ENCODE data around the gene TMEM266.

The TMEM266 gene

DNA sequence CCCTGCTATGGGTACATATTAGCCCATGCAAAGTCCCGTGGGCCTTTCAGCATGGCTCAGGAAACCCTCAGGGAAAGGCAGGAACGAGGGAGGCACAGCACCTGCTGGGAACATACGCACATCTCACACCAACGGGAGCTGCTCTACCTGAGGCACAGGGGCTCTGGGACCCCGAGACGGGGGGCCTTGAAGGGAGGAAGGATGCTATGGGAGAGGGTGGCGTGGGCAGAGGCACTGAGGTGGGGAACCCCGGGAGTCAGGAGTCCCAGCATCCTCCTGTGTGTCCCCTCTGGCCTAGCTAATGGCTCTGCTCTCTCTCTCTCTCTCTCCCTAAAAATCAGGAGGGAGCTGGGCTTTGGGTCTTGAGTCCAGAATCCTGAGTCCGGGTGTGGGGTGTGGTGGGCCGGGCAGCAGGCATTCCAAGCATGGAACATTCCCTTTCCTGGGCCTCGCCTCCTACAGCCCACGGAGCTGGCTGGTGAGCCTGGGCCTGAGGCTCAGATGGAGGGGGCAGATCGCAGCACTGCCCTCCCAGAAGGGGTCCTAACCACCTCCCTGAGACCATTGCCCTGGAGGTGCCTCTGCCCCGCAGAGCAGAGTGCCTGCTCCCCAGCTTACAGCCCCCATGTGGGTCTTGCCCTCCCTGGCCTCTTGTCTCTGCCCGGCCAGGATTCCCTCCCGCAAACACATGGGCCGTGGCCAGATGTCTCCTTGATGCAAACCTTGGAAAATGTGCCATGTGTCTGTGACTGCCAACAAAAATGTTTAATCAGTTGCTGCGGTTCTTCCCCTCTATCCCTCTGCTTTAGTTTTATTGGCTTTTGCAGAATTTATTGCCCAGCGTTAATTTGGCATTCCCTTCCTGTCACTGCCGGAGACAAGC, 101.6 kb downstream of the TMEM266 start:
- no peak for DNase-seq (ENCODE audit: low read depth, low spot score)

DNA sequence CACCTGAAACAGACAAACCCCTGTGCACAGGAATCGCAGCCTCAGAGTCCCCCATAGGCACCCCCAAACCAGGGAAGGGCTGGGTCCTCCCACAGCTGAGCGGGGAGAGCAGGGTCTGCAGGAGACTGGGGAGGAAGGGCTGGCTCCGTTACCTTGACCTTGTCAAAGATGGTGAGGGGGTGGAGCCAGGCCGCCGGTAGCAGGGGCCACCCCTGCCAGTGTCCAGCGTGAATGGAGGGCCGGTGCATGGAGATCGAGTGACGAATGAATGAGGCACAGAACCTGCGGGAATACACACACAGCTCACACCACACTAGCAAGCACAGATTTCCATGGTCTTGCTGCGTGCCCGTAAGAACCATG, 102.2 kb downstream of the TMEM266 start:
- no peak for DNase-seq (ENCODE audit: low read depth, low spot score)

DNA sequence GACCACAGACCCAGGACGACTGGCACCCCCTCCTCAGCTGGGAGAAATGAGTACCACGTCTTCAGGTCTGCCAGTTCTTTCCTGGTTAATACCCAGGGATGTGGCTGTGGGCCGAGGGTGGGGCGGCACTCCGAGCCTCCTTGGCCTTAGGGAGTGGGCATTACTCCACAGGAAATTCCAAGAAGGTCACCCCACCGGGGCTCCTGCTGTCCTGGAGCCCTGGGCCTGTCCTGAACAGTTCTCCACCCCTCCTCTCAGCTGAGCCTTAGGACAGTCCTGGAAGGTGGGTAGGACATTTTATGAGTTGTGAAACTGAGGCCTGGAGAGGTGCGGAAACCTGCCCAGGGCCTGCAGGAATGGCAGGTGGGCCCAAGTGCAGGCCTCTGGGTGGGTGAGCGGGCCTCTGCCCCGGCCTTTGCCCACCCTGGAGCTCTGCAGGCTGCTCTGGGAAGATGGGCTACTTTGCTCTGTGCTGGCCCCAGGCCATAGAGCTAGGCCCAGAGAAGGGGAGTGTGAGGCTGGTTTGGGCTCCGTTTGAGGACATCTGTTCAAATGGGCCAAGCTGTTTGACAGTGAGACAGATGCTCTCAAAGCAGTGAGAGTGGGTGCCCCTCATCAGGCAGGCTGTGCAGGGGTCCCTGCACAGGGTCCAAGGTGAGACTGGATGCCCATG, 103.1 kb downstream of the TMEM266 start:
- DNase-seq (ENCODE audit: low read depth, low spot score), result no peak

DNA sequence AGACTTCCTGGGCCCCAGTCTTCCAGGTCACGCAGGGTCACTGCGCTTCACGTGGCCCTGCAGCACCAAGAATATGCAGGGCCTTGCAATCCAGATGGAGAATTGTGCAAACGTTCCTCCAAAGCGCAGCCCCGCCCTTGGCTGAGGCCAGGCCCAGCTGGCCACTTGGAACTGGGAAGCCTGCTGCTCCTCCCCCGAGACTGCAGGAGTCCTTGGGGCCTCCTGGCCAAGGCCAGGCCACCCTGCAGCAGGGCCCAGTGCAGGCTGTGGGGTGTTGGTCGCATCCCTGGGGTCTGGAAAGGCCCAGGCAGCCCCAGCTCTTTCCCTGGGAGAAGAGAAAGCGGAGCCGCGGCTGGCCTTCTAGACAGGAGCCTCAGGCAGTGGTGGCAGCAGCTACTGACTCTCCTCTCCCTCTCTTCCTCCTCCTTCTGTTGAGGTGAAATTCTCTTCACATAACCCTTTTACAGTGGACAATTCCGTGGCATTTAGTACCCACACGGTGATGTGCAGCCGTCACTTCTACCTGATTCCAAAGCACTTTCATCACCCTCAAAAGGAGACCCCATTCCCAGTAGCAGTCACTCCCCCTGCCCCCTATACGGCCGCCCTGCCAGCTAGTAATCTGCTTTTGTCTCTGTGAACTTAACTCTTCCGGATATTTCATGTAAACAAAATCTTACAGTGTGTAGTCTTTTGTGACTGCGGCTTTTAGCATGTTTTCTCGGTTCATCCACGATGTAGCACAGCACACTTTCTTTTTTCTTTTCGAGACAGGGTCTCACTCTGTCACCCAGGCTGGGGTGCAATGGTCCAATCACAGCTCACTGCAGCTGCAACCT, 103.9 kb downstream of the TMEM266 start:
- DNase-seq (ENCODE audit: low read depth, low spot score), result no peak

DNA sequence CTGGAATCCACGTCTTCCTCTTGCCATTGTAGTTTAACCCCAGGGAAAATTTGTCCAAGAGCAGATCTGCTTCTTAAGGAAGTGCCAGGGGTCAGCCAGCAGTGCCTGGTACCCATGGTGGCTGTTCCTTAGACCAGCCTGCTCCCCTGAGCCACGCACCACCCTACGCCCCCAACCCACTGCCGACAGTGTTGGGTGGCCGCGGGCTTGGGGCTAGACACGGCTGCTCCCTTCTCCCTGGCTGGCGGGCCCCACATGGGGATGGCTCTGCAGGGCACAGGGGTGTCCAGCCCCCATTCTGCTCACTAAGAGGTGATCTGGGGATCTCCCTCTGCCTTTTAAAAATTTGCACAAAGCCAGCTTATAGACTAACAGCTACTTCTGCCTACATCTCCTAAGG, 104.8 kb downstream of the TMEM266 start:
- no peak for DNase-seq (ENCODE audit: low read depth, low spot score)

DNA sequence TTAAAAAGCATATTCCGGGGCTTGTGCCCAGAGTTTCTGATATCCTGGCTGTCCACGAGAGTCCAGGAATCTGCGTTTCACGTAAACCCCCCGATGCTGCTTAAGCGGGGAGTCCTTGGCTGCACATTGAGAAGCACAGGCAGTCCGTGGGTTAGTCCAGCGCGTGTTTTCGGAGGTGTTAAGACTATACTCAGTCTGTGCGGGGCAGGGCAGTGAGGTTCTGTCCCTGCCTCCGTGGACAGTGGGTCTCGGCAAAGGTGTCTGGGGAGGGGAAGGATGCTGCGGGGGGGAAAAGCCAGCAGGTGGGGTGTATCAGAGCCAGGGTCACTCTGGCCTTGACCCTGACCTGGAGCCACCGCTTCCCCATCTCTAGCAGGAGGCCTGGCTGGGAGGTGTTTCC, 106.2 kb downstream of the TMEM266 start:
- no peak for DNase-seq (ENCODE audit: low read depth, low spot score)

DNA sequence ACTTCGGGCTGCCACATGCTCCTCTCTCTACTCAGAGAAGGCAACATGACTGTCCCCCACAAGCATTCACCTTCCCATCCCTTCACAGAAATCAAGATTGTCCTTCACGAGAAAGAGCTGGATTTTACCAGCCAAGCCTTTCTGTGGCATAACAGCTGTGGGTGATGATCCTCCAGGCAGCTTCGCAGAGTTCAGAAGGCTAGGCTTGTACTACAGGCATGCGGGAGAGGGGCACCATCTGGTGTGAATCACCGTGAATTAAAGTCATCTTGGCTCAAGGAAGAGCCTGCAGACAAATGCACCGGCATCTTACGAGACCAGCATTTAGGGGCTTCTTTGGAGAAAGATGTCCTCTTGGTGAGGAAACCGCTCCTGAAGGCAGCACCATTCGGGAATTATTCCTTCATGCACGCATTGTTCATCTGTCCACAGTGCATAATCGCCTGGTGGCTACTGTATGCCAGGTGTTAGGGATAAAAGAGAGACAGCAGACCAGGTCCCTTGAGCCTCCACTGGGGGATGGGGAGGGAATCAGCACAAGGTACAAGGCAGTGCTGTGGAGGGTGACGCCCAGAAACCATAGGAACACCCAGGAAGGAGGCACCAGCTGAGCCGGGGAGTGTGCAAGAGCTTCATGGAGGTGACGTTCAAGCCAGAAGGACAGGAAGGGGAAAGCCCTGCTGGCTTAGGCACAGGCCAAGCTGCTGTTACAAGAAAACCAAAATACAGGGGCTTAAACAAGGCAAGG, 108.6 kb downstream of the TMEM266 start:
- no peak for DNase-seq (ENCODE audit: low read depth, low spot score)

DNA sequence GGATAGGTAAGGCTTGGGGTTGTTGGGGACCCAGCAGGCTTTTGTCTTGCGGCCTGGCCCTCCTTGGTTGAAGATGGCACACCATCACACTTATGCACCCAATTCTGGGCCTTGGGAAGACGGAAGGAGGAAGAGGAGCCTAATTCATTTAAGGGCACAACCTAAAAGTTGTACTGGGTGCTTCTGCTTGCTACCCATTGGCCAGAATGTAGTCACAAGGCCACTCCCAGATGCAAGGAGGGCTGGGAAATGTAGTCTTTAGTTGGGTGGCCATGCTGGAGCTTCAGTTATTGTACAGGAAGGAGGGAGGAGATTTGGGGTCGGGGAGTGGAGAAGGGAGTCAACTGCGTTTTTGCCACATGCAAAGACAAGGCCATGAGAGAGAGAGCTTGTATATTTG, 109.2 kb downstream of the TMEM266 start:
- no peak for DNase-seq (ENCODE audit: low read depth, low spot score)

DNA sequence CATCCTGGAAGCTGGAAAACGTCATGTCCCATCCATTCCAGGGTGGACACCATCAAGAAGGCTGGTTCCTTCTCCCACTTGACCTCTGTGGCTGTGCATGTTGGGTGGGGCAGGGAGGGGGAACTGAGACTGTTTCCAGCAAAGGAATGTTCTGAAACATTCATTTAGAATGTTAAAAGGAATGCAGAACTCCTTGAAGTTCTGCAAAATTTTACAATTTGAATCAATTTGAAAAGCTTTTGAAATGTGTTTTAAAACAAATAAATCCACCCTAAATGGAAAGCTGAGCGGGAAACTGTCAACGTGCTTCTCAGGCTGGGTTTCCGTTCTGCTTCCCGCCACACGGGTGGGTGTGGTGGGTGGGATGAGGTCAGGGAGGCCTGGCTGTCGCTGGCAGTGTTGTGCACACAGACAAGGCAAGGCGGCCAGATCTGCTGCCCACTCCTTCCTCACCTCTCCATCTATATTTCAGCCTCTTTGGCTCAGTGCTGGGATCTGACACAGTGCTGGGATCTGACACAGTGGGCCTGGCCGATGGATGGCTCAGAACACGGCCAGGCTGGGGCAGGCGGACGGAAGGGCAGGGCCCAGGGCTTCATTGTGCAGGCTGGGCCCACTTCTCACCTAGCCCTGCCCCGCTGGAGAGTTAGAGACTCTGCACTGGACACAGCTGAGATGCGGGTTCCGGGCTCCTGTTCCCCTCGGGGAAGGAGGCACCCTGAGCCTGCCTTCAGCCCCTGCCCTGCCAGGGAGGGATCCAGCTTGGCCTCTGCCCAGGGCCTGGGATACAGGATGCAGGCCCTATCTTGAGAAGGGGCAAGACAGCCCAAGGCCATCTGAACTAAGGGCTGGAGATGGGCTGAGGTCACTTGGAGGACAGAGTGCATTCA, 110.4 kb downstream of the TMEM266 start:
- DNase-seq (ENCODE audit: low read depth, low spot score), result no peak

DNA sequence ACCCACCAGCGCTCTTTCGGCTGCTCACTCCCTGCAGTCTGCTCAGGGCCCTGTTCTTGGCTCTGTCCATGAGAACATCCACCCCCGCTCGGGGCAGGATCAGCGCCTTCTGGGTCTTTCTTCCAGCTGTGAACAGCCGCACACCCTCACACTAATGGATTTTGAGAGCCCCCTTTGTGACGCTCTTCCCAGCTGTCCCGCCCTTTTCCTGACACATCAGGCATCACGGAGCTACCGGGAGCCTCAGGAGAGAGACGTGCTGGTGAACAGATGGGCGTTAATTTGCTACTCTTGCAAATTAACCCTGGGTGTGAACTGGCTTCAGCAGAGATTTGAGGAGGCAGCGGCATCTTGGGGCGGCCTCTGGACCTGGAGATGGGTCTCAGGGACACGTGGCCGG, 113.0 kb downstream of the TMEM266 start:
- DNase-seq (ENCODE audit: low read depth, low spot score), result no peak

DNA sequence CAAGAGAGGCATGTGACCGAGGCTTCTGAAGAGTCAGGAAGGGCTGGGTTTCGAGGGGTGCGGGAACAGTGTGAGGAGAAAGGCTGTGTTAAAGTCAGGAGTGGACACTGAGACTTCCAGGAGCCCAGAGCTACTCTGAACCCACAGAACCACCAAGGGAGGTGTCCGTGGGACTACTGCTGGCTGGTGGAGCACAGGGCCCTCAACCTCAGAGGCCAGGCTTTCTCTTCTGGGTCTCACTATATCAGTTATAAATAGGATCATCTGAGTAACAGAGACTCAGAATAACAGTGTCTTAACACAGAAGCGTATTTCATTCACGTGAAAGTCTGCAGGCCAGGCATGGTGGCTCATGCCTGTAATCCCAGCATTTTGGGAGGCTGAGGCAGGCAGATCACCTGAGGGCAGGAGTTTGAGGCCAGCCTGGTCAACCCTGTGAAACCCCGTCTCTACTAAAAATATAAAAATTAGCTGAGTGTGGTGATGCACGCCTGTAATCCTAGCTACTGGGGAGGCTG, 113.6 kb downstream of the TMEM266 start:
- DNase-seq (ENCODE audit: low read depth, low spot score), result no peak

DNA sequence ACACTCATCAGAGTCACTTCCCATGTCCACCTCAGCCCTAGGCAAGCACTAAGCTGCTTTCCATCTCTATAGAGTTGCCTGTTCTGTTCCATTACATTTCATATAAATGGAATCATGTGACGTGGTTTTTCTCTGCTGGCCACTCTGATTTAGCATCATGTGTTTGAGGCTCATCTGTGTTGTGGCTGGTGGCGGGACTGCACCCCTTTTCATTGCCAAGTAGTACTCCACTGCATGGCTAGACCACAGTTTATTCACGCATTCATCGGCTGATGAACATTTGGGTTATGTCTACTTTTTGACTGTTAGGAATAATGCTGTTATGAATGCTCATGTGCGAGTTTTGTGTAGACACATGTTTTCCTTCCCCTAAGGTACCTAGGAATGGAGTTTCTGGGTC, 114.9 kb downstream of the TMEM266 start:
- DNase-seq (ENCODE audit: low read depth, low spot score), result no peak

DNA sequence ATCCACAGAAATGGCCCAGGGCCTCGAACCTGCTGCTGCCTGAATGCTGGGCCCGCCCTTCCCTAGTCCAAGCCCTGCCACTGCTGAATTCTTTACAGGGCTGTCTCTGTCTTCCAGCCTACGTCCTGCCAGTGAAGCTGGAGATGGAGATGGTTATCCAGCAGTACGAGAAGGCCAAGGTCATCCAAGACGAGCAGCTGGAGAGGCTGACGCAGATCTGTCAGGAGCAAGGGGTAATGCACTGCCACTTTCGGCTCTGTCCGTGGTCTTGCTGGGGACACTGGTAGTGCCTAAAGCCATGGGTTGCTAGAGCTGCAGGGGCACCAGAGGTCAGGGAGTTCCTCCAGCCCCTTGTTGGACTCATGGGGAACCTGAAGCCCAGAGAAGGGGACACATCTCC, 115.7 kb downstream of the TMEM266 start:
- no peak for DNase-seq (ENCODE audit: low read depth, low spot score)

DNA sequence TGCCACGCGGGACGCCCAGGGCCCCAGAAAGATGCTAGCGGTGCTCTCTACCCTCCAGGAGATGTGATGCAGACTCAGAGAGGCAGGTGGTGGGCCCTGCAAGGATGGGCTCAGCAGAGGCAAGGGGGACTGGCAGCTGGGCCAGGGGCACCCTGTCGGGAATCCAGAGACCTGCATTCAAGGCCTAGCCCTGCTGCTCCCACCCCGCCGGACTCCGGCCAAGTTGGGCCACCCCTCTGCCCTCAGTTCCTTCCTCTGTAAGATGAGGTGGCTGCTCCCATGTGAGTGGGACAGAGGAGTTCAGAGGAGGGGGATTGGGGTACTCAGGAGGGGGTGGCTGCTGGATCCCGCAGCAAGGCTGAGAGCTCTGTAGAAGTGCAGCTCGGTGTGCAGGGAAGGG, 116.3 kb downstream of the TMEM266 start:
- no peak for DNase-seq (ENCODE audit: low read depth, low spot score)

DNA sequence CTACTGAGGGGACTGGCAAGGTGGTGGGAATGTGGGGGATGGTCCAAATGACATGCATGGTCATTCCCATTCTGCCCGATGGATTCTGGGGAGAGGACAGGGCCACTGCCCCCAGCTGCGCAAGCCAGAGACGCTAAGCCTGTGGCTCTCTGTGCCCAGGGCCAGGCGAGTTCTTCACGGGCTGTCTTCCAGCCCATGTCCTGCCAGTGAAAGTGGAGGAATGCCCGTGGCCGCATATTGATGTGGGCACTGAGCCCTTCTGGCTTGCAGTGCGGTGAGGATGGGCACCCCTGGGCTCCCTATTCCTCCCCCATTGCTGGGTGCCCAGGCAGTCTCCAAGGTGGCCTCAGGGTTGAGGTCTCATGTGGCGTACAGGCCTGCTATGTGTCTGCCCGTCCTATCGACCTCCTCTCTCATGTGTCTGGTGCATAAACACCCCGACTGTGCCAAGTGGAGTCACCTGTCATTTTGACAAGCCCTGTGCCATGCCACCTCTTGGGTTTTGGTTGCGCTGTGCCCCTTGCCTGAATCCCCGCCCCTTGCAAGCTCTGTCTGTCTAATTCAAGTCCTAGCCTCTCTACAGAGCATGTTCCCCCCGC, 116.8 kb downstream of the TMEM266 start:
- no peak for DNase-seq (ENCODE audit: low read depth, low spot score)

DNA sequence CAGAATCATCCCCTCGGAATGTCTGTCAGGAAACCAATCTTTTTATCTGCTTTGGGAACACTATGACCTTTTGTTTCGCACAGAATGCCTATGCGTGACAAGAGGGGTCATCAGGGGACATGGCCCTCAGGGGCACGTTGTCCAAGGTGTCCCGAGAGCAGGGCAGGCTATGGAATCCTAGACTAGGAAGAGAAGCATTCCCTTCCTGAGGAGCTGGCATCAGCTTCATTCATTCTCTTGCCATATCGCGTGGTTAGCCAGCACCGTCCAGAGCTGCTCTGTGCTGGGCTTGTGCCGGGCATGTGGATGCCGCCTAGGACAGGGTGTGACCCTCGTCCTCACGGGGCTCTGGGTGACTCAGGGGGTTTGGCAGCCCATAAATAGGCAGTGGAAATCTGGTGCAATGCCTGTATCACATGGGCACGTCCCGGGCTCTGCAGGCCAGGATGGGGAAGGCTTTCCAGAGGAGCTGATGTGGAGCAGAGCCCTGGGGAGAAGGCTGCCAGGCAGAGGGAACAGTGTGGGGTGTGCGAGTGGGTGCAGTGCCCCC, 117.8 kb downstream of the TMEM266 start:
- DNase-seq (ENCODE audit: low read depth, low spot score), result peak; percentile 44

DNA sequence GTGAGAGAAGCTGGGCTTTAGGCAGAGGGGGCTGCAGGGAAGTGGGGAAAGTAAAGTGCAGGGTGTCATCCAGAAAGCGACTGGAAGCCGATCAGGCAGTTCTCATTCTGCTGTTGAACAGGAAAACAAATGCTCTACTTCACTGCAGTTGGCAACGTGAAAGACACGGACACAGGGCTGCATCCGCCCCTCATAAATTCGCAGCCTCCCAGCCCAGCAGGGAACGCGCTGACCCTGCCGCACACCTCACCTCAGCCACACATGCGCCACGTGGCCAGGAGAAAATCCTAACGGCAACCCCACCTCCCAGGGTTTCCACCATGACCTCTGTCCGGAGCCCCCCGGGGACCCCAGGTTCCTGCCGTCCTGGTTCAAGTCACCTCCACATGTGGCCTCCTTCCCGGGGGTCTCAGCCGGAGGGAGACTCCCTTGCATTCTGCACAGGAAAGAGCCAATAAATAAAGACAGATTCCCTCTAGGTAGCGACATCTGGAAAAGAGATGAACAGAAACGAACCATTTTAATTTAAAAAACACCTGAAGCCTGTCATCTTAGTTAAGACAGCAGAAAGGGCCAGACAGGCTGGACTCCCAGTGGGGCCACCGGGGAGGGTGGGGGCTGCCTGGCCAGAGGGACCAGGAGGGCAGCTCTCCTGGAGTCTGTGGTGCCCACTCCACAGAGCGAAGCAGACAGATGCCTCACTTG, 118.7 kb downstream of the TMEM266 start:
- DNase-seq (ENCODE audit: low read depth, low spot score), result no peak

DNA sequence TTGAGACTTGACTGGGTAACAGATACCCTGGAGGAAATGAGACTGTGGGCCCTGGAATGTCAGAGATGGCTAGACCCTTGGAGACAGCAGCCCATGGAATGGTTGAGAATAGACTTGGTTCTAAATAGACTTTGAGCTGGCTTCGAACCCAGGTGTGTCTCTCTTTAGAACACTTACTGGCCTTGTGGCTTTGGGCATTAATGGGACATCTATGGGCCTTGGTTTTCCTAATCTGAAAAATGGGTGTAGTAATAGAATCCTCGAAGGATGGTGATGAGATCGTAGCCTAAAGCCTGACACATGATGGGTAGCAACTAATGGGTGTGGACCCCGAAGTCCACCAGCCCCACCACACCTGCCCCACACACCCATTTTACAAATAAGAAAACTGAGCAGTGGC, 119.2 kb downstream of the TMEM266 start:
- no peak for DNase-seq (ENCODE audit: low read depth, low spot score)

DNA sequence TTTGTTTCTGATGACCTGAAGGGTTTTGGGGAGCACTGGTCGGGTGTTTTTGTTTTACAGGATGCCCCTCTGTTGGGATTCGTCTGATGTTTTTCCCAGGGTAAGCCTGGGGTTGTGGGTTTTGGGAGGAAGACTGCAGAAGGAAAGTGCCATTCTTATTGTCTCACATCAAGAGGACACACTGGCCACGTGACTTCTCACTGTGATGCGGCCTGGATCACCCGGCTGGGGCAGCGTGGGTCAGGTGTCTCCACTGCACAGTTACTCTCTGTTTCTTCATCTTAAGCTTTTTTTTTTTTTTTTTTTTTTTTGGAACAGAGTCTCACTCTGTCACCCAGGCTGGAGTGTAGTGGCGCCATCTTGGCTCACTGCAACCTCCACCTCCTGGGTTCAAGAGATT, 120.5 kb downstream of the TMEM266 start:
- DNase-seq (ENCODE audit: low read depth, low spot score), result no peak
